Measurements from ENCODE around the gene TMPRSS11E.
"Not testable (repeated sequence)": the region's sequence is repeated elsewhere in the genome, so short reads cannot be mapped to it uniquely, and the experiment has no call there.

TMPRSS11E gene, protein sequence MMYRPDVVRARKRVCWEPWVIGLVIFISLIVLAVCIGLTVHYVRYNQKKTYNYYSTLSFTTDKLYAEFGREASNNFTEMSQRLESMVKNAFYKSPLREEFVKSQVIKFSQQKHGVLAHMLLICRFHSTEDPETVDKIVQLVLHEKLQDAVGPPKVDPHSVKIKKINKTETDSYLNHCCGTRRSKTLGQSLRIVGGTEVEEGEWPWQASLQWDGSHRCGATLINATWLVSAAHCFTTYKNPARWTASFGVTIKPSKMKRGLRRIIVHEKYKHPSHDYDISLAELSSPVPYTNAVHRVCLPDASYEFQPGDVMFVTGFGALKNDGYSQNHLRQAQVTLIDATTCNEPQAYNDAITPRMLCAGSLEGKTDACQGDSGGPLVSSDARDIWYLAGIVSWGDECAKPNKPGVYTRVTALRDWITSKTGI

DNA sequence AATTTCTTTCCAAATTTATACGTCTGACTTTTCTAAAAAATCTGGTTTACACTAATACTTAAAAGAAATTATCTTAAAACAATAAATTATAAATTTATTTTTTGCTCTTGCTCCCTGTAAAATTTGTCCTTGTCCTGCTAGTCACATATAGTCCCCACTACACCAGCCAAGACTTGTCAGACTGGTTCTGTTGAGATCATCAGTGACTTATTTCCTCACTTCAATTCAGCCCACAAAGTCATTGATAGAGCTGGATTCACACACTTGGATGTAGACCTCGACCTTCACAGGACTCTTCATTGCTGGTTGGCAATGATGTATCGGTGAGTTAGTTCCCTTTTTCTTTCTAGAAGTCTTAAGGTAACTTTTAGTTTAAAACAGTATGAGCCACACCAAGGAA, at the start of gene TMPRSS11E:
TSS of gene TMPRSS11E (plus strand) at position 263 of the 400 bp plus-strand sequence. CDS start at position 313, 50 bp downstream.
- no peak for DNase-seq (ENCODE audit: low spot score)

GRCh38 chr4:68399306-68399705, 48.0 kb upstream of the TMPRSS11E start:
- DNase-seq (ENCODE audit: low spot score), result no peak

- no peak for DNase-seq (ENCODE audit: low spot score)
Measured at GRCh38 chr4:68401231-68401630, 46.0 kb upstream of the TMPRSS11E start.

GRCh38 chr4:68404153-68404552, 43.1 kb upstream of the TMPRSS11E start:
- no peak for DNase-seq (ENCODE audit: low spot score)

- DNase-seq (ENCODE audit: low spot score), result not testable (repeated sequence)
Measured at GRCh38 chr4:68405718-68406478, 41.4 kb upstream of the TMPRSS11E start.

GRCh38 chr4:68406479-68406859, 40.8 kb upstream of the TMPRSS11E start:
- DNase-seq (ENCODE audit: low spot score), result no peak

DNA sequence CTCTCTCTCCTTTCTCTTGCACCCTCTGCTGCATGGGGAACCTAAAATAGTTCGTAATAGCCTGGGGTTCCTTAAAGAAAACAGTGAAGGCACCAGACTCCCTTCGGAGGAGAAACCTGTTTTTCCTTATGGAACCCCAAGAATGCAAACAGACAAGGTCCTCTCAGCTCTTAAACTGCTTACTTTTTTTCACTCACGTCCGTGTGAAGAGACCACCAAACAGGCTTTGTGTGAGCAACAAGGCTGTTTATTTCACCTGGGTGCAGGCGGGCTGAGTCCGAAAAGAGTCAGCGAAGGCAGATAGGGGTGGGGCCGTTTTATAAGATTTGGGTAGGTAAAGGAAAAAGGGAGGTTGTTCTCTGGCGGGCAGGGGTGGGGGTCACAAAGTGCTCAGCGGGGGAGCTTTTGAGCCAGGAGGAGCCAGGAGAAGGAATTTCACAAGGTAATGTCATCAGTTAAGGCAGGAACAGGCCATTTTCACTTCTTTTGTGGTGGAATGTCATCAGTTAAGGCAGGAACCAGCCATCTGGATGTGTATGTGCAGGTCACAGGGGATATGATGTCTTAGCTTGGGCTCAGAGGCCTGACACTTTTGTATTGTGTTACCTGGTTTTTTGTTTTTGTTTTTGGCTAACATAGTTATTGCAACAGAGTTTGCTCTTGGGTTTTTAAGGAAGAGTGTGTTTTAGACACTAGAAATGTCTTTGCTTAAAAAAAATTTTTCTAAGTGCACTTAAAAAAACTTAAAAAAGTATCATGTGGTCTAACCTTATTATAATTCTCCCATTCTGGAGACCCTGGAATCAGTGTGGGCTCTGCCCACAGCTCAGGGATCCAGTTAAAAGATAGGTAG, 40.0 kb upstream of the TMPRSS11E start:
- not testable (repeated sequence) for DNase-seq (ENCODE audit: low spot score)

GRCh38 chr4:68407868-68408190, 39.4 kb upstream of the TMPRSS11E start:
- DNase-seq (ENCODE audit: low spot score), result no peak

GRCh38 chr4:68410149-68410548, 37.1 kb upstream of the TMPRSS11E start:
- DNase-seq (ENCODE audit: low spot score), result no peak

DNA sequence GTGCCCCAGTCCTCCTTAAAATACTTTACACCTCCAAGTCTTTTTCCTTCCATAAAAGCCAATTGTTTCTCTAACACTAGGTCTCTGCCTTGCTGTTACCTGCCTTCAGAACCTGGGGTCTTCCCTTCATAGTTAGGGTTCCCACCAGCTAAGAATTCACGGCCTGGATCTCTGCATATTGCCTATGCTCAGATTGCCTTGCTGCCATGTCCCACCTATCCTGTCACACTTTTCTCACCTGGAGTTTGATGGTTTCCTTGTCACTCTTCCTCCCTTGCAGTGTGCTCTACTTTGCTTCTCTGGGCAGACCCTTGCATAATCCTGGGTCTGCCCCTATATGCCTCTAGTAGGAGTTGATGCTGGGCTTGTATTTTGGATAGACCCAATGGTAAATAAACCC, 36.6 kb upstream of the TMPRSS11E start:
- no peak for DNase-seq (ENCODE audit: low spot score)

GRCh38 chr4:68412031-68412430, 35.2 kb upstream of the TMPRSS11E start:
- not testable (repeated sequence) for DNase-seq (ENCODE audit: low spot score)

GRCh38 chr4:68416591-68416990, 30.7 kb upstream of the TMPRSS11E start:
- DNase-seq (ENCODE audit: low spot score), result no peak

DNA sequence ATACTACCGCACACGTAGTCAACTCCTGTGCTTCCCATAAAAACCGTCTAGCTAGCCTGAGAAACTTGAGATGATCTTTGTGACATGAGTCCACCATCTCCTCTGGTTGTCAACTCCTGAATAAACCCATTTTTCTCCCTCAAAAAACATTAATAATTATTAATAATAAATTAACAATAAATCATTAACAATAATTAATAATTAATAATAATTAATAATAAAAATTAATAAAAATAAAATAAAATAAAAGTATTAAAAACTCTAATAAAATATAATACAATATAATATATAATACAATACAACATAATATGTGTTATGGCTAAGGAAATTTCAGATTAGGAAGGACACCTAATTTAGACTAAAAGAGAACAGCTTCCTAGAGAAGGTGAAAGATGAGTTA, 20.7 kb upstream of the TMPRSS11E start:
- DNase-seq (ENCODE audit: low spot score), result no peak

DNA sequence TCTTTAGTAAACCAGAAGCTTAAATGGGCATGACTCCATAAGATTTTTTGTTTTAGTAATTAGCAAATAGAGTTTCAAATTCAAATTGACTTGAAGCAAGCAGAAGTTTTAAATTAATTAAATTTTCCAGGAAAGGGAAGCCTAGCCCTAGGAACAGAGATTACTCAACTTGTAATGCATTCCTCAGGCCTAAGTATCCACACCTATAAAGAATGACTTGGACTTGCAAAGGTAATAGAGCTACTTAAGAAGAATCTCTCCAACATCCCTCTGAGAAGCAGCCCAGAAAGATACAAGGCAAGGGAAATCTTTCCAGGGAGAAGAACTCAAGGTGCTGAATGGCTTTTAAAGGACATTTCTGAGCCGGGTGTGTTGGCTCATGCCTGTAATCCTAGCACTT, 16.9 kb upstream of the TMPRSS11E start:
- DNase-seq (ENCODE audit: low spot score), result no peak

GRCh38 chr4:68432320-68432719, 14.9 kb upstream of the TMPRSS11E start:
- no peak for DNase-seq (ENCODE audit: low spot score)

DNA sequence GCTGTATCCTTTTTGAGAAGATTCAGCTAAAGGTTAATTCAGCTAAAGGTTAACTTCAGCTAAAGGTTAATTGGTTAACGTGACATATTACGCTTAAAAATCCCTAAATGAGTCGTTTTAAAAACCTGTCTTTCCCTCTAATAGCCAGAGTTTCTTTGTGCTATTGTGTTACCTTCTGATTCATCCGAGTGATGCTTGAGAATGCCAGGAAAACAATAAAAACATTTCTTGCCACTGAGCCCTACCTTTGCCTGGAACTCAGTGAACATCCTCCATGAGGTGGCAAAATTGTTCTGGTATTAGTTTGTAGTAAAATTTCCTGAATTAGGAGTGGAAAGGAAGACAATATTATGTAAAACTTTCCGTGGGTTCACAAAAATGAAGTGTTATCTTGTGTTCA, 13.7 kb upstream of the TMPRSS11E start:
- DNase-seq (ENCODE audit: low spot score), result no peak

GRCh38 chr4:68434277-68434676, 13.0 kb upstream of the TMPRSS11E start:
- no peak for DNase-seq (ENCODE audit: low spot score)

DNA sequence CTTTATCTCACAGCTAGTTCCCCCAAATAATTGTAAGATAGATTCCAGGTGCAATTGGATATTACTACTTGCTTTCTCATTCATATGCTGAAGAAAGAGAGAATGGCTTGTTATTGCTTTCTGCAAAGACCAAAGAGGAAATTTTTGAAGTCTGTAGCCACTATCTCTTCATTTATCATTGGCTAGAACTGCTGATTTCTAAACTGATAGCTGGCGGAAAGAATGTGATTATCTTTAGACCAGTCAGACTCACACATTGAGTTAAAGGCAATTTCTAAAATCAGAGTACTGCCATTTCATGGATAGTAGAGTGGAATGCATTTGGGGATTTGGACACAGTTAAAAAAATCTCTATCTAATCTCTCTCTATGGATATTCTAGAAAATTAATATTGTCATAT, 12.4 kb upstream of the TMPRSS11E start:
- DNase-seq (ENCODE audit: low spot score), result no peak

- DNase-seq (ENCODE audit: low spot score), result no peak
Measured at GRCh38 chr4:68445111-68445510, 2.2 kb upstream of the TMPRSS11E start.

- no peak for DNase-seq (ENCODE audit: low spot score)
Measured at GRCh38 chr4:68451246-68452211, 4.3 kb downstream of the TMPRSS11E start.

DNA sequence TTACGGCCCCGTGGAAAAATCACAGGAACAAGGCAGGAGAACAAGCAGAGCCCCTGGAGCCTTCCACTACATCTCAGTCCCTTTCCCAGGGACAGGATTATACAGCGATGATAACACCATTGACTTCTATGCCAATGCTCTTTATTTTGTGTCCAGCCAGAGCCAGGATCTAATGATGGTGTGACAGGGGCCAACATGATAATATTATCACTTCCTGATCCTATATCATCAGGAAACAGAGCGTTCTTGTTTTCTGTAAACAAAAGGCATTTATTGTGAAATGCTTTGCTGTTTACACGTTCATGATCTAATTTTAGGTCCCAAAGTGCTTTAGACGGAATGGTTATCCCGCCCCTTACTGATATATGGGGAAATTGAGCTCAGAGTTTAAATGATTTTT, 12.8 kb downstream of the TMPRSS11E start:
- no peak for DNase-seq (ENCODE audit: low spot score)
